ENCODE data around the gene STAC. TPM values are rescaled to one million over a fixed set of nuclear protein-coding genes. Genes with fewer than 3 reads are reported as not detected.

STAC gene
- total and polyA plus RNA-seq, 7 donors, result 0.19 to 1.5 (median 0.47) TPM

DNA sequence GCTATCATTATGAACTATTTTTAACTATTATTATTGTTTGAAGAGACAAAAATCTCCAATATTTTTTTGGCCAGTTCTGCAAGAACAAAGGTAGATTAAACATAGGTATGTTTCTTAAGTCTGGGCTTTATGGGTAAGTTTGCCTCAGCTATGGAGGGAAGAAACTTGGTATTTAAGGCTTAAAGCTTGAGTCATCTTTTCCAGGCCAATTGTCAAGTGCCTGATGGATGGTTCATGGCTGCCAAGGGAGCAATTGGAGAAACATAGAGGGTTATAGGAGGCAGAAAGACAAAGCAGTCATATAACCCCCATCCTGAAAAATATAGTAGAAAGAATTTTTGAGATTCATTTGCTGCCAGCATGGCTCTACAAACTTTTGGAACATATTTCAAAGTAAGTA lies 7.2 kb upstream of the STAC start:
- no peak overlapping the region for H3K4me3 ChIP-seq
- ATAC-seq (no peak), DNase-seq (no peak)
- no peaks in the 10 kb centered on the region for H3K36me3 ChIP-seq (ENCODE audit: insufficient read depth in 1 of 2, low read depth in 1 of 2)
- intact Hi-C loops (cut with DNase I), result no loop called here
- peaks cover 0 to 2% (median 0%) of the 10 kb centered on the region in 3 donors for H3K27me3 ChIP-seq (ENCODE audit: insufficient read depth in 3 of 3, low read length in 2 of 3)
- no peaks in the 10 kb centered on the region for H3K4me1 ChIP-seq
- no peaks in the 10 kb centered on the region for H3K9me3 ChIP-seq
- TF ChIP-seq, protein P1, sequence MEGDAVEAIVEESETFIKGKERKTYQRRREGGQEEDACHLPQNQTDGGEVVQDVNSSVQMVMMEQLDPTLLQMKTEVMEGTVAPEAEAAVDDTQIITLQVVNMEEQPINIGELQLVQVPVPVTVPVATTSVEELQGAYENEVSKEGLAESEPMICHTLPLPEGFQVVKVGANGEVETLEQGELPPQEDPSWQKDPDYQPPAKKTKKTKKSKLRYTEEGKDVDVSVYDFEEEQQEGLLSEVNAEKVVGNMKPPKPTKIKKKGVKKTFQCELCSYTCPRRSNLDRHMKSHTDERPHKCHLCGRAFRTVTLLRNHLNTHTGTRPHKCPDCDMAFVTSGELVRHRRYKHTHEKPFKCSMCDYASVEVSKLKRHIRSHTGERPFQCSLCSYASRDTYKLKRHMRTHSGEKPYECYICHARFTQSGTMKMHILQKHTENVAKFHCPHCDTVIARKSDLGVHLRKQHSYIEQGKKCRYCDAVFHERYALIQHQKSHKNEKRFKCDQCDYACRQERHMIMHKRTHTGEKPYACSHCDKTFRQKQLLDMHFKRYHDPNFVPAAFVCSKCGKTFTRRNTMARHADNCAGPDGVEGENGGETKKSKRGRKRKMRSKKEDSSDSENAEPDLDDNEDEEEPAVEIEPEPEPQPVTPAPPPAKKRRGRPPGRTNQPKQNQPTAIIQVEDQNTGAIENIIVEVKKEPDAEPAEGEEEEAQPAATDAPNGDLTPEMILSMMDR (IDR thresholded peaks at IDR 0.05), result no peak
- no peak overlapping the region for H3K27ac ChIP-seq

DNA sequence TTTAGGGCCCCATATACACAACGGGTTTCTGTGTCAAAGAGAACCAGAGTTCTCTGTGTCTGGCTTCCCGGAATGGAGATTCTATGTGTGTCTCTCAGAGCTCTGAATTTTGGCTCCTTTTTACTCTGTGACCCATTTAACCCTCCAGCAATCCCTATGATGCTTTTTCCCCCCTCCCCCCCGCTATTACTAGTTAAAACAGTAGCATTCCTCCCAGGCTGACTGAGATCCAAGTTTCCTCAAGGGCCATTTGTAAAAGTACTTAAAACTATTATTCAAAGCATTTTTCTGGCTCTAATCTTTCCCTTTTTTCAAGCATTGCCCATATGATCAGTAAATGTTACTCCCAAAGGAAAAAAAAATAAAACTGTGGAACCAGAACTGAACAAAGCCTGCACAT lies 6.6 kb upstream of the STAC start:
- H3K27me3 ChIP-seq (ENCODE audit: insufficient read depth in 3 of 3, low read length in 2 of 3), result peaks cover 0 to 2% (median 0%) of the 10 kb centered on the region in 3 donors
- TF ChIP-seq, protein P1 (IDR thresholded peaks at IDR 0.05), result no peak
- H3K4me3 ChIP-seq, result no peak overlapping the region
- H3K27ac ChIP-seq, result no peak overlapping the region
- no peak for ATAC-seq
- intact Hi-C loops (cut with DNase I), result no loop called here
- no peak for DNase-seq
- 73 to 78% (median 75%) methylated on average over 3 of the region's 3 CpGs for WGBS, 3 donors
- H3K36me3 ChIP-seq (ENCODE audit: insufficient read depth in 1 of 2, low read depth in 1 of 2), result no peaks in the 10 kb centered on the region
- no peaks in the 10 kb centered on the region for H3K4me1 ChIP-seq
- H3K9me3 ChIP-seq, result no peaks in the 10 kb centered on the region

DNA sequence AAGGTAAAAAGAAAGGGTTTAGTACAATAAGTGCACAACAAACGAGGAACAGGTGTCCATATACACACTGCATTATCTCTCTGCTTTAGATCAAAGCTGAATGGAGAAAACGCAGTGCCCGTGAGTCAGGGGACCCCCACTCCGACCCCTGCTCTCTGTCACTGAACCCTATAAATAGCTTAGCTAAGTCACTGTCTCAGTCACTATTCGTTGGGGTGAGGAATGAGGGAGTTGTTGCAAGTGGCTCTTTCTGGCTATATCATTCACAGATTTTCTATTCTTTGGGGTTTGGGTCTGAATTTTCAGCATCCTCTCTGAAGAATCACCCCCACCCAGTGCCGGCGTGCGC lies 458 bp upstream of the STAC start:
- WGBS, 3 donors, result 15 to 20% (median 16%) methylated on average over 8 of the region's 8 CpGs
- DNase-seq, result no peak
- Histone ChIP-seq H3K9me3 (no peaks in the 10 kb centered on the region), H3K36me3 (ENCODE audit: insufficient read depth in 1 of 2, low read depth in 1 of 2) (no peaks in the 10 kb centered on the region), H3K27me3 (ENCODE audit: insufficient read depth in 3 of 3, low read length in 2 of 3) (peaks cover 2 to 17% (median 8%) of the 10 kb centered on the region in 3 donors), H3K4me3 (peak overlapping the region; percentile 65), H3K4me1 (no peaks in the 10 kb centered on the region), H3K27ac (no peak overlapping the region)
- ATAC-seq, result no peak
- TF ChIP-seq, protein P1 (IDR thresholded peaks at IDR 0.05), result no peak
- intact Hi-C loops (cut with DNase I), result no loop called here

DNA sequence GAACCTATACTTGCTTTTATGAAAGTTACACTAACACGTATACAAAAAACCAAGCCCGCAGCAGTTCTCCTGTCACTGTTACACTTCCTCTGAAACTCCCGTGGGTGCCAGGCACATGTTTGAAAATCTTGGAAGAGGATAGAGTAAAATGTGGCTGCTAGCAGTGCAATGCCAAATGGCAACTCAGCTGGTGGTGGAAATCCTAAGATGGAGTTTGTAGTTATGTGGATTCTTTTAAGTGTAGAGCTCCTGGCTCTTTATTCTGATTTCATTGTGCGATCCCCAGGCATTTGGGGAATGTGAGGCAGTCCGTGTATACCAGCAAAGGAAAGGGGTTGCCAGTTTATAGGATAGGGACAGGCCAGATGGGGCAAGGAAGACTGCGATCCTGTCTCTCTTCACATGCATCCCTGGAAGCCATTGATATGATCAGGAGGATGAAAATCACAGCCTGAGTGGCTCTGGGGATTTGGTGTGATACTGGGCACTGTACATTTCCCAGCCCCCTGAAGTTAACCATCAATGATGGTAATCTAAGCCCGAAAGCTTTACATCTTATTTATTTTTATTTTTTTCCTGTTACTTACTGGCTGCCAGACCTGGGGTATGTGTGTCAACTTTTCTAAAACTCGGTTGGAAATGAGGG lies 1.1 kb downstream of the STAC start:
- DNase-seq, result no peak
- Histone ChIP-seq H3K4me3 (peak overlapping the region; percentile 65), H3K27ac (no peak overlapping the region), H3K9me3 (no peaks in the 10 kb centered on the region), H3K27me3 (ENCODE audit: insufficient read depth in 3 of 3, low read length in 2 of 3) (peaks cover 2 to 17% (median 8%) of the 10 kb centered on the region in 3 donors), H3K4me1 (no peaks in the 10 kb centered on the region), H3K36me3 (ENCODE audit: insufficient read depth in 1 of 2, low read depth in 1 of 2) (no peaks in the 10 kb centered on the region)
- ATAC-seq, result no peak
- intact Hi-C loops (cut with DNase I), result no loop called here
- WGBS, 3 donors, result 34 to 39% (median 38%) methylated on average over 8 of the region's 8 CpGs
- TF ChIP-seq, protein P1 (IDR thresholded peaks at IDR 0.05), result no peak

DNA sequence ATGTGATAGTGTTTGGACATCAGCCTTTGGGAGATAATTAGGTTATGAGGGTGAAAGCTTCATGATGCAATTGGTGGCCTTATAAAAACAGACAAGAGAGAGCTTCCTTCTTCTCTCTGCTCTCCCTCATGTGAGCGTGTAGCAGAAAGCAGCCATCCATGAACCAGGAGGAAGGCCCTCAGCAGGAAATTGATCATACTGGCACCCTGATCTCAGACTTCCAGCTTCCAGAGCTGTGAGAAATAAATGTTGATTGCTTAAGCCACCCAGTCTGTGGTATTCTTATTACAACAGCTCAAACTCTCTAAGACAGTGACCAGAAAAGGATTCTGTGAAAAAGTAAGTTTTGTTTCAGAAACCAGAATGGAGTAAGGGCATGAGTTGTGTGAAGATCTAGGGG lies 13.3 kb downstream of the STAC start:
- WGBS, 3 donors, result 83 to 100% (median 100%) methylated on average over 1 of the region's 1 CpG
- intact Hi-C loops (cut with DNase I), result no loop called here
- TF ChIP-seq, protein P1 (IDR thresholded peaks at IDR 0.05), result no peak

More for the DNA sequence above, 13.3 kb downstream of the STAC start:
- DNase-seq (no peak), ATAC-seq (no peak)
- Histone ChIP-seq H3K27ac (no peak overlapping the region), H3K4me3 (no peak overlapping the region), H3K4me1 (no peaks in the 10 kb centered on the region), H3K27me3 (ENCODE audit: insufficient read depth in 3 of 3, low read length in 2 of 3) (no peaks in the 10 kb centered on the region), H3K36me3 (ENCODE audit: insufficient read depth in 1 of 2, low read depth in 1 of 2) (no peaks in the 10 kb centered on the region), H3K9me3 (no peaks in the 10 kb centered on the region)
